Vagina (tissue), 2 donors: ENCODE data around the gene CEP170B.

ENCODE experiments used
- POLR2A ChIP-seq, 2 donors: fragments of 450-650 bp; IDR thresholded peaks; one replicate each; pipeline ENCODE4 v1.6.1; 2017; ENCODE audit warnings: antibody characterized with exemption in 2 of 2, mild to moderate bottlenecking in 2 of 2, moderate library complexity in 2 of 2
- TF ChIP-seq, protein P1 (sequence below), 3 experiments: fragments of 450-650 bp in 2 of 3; fragments of 200-600 bp in 1 of 3; sonication (generic) in 1 of 3; IDR thresholded peaks; one replicate each; pipeline ENCODE4 v1.5.1; 2017 to 2019; ENCODE audit warnings: antibody characterized with exemption in 3 of 3, mild to moderate bottlenecking in 2 of 3, moderate library complexity in 2 of 3

DNA sequence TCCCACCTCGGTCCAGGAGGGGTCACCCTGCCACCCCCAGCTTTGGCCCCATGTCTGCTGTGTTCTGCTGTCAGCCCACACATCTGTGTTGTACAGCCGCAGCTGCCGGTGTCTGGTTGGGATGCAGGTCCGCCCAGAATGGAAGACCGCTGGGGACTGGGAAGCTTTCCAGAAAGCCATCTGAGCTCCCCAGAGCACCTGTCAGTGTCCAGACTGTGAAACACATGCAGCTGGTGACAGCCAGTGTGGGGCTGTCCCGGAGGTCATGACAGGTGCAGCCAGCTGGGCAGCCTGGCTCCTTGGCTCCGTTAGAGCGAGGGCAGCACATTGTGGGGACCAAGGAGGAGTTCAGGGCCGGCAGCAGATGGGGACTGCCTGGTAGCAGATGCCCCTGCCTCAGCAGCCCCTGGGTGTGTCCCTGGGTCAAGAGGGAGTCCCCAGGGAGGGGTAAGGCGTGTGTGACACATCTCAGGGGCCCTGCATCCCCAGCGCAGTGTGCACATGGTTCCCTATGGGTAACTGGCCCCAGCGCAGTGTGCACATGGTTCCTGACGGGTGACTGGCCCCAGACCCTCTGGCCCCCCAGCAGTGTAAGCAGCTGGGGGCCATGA is 16.4 kb downstream of the CEP170B start:
- TF ChIP-seq, protein P1, sequence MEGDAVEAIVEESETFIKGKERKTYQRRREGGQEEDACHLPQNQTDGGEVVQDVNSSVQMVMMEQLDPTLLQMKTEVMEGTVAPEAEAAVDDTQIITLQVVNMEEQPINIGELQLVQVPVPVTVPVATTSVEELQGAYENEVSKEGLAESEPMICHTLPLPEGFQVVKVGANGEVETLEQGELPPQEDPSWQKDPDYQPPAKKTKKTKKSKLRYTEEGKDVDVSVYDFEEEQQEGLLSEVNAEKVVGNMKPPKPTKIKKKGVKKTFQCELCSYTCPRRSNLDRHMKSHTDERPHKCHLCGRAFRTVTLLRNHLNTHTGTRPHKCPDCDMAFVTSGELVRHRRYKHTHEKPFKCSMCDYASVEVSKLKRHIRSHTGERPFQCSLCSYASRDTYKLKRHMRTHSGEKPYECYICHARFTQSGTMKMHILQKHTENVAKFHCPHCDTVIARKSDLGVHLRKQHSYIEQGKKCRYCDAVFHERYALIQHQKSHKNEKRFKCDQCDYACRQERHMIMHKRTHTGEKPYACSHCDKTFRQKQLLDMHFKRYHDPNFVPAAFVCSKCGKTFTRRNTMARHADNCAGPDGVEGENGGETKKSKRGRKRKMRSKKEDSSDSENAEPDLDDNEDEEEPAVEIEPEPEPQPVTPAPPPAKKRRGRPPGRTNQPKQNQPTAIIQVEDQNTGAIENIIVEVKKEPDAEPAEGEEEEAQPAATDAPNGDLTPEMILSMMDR (IDR thresholded peaks at IDR 0.05) = no peak
- TF ChIP-seq POLR2A (IDR thresholded peaks at IDR 0.05) = no peak
